ENCODE data around the gene C14orf93.

C14orf93 gene

DNA sequence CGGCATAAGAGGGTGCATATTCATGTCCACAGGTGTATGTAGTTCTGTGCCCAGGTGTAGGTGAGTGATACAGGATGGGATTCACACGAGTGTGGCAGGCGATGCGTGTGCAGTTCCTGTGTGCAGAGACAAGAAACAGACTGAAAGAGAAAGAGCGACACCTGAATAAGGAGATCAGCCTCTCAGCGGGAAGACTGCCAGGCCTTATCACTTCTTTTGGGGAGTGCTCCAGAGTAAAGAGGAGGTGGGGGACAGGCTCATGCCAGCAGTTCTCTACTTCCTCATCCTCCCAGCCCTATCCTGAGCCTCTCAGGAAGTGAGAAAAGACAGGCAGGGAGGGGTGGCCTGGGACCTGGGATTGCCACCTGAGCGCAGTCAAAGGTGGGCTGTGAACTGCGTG is 34.9 kb upstream of the C14orf93 start:
- no peak for DNase-seq

DNA sequence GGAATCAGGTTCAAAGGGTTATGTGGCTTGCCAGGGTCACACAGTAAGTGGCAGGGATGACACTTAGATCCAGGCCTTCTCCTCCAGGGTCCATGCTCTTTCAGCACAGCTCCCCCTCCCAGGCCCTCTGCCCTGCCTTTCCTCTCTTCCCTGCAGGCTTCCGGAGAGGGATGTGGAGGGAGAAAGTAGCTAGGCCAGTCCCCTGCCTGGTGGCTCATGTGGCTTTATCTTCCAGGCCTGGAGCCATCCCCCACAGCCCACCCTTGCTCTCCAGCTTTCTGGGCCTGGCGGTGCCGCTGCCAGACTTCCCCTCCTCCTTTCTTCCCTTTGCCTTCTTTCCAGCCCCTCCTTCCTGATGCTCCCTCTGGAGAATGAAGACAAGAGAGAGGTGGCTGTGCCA is 33.8 kb upstream of the C14orf93 start:
- DNase-seq: no peak

DNA sequence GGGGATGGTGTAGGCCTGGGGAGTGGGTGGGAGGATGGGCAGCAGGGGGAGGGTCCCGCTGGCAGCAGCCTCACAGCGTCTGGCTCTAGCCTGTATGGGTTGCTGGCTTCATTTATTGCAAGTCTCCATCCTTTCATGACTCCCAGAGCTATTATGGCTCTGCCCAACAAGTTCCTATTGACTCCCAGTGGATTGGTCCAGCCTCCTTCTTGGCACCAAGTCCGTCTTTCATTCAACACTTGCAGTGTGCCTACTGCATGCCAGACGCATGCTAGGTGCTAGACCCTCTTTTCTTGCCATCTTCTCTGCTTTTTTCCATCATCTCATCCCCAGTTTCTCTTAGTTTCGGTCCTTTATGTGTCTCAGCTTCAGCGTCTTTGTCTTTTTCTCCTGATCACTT is 33.2 kb upstream of the C14orf93 start:
- no peak for DNase-seq

DNA sequence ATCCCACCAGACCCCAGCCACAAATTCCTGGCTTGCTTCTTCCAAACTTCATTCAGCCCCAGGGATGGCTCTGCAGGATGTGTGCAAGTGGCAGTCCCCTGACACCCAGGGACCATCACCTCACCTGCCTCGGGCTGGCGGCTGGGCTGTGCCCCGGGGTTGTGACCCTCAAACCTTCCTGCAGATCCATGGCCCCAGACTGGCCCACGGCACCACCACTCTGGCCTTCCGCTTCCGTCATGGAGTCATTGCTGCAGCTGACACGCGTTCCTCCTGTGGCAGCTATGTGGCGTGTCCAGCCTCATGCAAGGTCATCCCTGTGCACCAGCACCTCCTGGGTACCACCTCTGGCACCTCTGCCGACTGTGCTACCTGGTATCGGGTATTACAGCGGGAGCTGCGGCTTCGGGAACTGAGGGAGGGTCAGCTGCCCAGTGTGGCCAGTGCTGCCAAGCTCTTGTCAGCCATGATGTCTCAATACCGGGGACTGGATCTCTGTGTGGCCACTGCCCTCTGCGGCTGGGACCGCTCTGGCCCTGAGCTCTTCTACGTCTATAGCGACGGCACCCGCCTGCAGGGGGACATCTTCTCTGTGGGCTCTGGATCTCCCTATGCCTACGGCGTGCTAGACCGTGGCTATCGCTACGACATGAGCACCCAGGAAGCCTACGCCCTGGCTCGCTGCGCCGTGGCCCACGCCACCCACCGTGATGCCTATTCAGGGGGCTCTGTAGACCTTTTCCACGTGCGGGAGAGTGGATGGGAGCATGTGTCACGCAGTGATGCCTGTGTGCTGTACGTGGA is 32.4 kb upstream of the C14orf93 start, which contains the start of gene PSMB11:
PSMB11 (plus strand) TSS at position 51 of the 804 bp plus-strand sequence; CDS start at position 65, 14 bp downstream.
- no peak for DNase-seq

DNA sequence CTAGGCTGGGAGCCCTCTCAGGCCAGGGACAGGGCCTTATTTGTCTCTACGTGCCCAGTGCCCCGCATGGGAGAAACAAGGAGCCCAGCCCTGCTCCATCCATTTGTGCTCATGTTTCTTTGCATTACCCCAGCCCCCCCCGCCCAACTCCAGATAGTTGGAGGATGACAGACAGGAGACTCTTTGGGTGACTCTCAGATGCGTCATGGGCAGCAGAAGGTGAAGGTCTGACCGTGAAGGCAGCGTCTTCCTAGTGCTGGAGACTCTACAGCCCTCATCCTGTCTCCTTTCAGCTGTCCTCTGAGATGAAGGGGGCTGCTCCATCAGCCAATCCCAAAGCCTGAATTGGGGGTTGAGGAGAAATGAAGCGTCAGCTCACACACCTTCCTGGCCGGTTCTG is 31.8 kb upstream of the C14orf93 start:
- no peak for DNase-seq

DNA sequence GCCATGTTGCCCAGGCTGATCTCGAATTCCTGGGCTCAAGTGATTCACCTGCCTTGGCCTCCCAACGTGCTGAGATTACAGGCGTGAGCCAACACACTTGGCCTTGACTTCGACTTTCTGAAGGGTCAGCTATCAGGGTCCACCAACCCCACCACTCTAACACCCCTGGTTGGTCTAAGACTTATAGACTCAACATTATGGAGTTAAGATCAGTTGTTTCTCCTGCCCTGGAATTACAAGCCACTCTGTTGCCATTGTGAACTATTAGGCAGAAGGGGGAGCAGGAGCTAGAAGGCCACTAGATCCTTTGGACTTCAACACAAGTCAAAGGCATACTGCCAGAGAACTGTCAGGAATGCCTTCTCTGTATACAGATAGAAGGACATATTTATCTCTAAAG is 30.2 kb upstream of the C14orf93 start:
- DNase-seq: no peak

DNA sequence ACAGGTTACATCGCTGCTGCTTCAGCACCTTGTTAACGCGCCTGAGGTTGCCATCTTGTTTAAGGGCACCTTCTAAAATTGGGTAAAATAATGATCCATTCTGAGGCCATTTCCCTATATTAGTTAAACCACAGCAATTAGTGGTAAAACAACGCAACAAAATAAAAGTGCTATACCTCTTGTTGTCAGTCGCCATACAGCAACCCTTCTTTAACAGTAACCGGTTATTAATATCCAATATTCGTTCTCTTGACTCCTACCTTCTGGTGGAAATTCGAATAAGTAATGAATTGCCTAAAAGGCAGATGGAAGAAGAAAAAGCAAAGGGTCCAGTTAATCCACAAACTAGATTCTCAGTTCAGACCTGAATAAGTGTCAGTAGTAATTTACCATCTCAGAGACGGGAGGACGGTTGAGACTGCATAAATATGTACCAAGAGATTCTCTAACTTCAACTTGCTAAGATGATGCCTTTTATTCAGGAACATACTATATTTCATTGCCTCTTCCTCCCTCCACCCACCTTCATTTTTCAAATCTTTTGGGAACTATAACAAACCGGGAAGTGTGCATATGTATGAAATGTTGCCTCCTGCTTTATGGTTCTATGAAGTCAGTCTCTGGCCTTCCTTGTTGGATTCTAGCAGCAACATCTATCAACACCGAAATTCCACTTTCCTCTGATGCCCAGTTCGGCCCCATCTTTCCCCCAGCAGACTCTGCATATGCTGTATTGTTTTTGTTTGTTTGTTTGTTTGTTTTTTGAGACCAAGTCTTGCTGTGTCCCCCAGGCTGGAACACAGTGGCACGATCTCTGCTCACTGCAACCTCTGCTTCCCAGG is 25.6 kb upstream of the C14orf93 start:
- DNase-seq: no peak

DNA sequence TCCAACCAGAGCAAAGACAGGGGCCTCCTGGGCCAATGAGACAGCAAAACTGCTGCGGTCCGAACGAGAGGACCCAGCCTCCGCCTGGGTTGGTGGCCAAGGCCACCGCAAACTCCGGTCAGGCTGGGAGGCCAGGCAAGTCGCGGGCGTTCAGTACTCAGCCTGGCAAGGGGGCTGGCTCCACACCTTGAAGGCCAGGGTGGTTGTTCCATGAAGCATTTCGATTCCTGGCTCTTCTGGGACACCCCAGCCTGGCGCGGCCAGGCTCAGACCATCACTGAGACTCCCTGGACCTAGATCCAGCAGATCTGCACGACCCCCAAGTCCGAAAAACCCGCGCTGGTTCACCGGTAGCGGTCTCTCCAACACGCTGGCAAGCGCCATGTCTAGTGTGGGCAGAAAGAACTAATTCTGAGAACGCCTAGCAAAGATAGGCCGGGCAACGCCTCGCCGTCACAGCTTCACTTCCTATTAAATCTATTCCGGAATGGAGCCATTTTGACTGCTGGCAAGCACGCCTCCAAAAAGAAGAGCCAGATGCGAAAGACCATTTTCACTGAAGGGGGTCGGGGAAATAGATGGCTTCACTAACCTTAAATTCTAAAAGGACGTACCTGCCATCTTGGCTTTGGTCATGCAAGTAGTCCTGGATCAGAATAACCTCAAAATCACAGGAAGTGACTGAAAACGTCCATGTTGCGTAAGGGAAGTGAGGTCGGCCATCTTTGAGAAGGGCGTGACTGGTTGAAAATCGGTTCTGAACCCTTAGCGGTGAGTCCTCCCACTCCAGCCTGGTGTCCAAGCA is 24.8 kb upstream of the C14orf93 start, which contains the start of gene PSMB5:
PSMB5 (minus strand) TSS at position 403 of the 805 bp plus-strand sequence; CDS start at position 384, 19 bp downstream.
- DNase-seq: peak; percentile 94

DNA sequence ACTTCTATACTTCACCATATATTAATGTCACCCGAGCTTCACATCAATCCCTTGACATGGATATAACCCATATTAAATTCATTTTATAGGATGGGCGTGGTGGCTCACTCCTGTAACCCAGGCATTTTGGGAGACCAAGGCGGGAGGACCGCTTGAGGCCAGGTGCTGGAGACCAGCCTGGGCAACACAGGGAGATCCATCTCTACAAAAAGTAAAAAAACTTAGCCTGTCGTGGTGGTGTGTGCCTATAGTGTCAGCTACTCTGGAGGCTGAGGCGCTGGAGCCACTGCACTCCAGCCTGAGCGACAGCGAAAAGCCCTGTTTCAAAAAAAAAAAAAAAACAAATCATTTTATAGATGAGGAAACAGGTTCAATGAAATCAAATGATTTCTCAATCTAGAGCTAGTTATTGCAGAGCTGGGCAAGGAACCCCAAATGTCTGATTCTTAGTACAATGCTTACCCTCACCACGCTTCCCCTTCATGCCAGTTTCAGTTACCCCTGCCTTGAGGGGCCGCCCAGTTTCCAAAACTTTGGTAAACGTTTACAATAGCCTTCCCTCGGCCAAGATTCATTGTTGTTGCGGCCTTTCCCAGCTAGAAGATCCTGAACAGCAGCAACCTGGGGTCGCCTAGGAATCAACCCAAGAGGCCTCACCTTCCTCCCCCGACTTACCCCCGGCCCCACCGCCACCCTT is 24.0 kb upstream of the C14orf93 start:
- no peak for DNase-seq

DNA sequence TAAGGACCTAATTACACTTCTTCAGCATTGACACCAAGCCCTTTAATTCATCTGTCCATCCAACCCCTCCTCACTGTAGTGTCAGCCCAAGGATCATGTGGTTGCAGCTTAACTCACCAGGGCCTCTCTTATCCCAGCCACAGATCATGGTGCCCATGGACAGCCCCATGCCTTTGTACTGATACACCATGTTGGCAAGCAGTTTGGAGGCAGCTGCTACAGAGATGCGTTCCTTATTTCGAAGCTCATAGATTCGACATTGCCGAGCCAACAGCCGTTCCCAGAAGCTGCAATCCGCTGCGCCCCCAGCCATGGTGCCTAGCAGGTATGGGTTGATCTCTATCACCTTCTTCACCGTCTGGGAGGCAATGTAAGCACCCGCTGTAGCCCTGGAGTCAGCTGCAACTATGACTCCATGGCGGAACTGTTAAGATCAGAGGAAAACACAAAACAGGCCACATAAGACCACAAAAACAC is 23.3 kb upstream of the C14orf93 start:
- no peak for DNase-seq

DNA sequence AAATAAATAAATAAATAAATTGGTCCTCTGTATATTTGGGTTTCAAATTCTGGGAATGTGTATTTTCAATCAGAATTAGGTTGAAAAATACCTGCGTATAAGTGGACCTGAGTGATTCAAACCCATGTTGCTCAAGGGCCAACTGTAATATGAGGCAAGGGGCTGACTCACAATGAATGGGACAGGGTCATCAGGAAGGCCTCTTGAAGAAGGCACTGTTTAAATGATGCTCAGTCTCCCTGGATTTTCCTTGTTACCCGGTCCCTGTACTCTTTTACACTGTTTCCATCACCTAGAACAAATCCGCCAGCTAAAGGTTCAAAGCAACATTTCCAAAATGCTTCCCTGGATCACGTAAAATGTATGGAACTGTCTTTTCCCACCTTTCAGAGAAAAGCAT is 21.0 kb upstream of the C14orf93 start:
- no peak for DNase-seq

DNA sequence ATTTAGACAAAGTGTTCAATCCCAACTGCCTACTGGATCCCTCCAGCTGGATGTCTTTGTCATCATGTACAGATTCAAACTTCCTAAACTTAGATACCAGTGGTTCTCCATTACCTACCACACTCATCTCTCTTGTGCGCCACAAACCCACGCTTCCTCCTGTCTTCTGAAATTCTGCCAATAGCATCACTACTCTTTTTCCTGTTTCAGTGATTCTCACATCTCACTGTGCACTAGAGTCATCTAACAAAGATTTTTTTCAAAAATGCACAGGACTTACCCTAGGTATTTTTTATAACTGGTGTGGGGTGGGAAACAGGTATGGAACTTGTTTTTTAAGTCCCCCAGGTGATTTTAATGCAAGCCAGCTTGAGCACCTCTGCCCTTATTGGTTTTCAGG is 18.9 kb upstream of the C14orf93 start:
- peak; percentile 41 for DNase-seq

DNA sequence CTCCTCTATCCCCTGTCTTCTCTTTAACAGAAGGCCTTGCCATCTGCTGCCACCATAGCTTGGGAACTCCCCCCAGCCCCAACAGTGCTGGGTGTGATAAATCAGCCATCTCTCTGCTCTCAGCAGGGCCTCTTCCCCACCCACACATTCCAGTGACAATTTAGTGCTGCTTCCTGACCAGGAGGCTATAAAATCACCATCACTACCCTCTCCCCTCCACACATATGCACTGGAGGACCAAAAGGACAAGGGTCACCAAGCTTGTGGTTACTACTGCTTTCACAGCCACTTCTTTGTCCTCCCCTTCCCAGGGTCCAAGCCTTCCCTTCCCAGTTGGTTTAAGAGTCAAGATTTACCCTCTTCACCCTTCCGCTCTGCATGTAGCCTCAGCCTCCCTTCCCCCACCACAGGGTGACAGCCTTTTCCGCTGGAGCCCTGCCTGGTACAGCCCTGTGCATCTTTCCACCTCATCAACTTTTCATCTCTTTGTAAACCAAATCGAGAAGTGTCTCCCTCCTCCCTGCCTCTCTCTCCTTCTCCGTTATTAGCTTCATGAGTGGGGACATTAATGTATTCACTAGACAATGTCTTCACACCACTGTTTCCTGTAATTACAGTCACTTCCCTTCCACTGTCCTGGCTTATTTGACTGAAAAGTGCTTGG is 15.3 kb upstream of the C14orf93 start:
- DNase-seq: no peak

DNA sequence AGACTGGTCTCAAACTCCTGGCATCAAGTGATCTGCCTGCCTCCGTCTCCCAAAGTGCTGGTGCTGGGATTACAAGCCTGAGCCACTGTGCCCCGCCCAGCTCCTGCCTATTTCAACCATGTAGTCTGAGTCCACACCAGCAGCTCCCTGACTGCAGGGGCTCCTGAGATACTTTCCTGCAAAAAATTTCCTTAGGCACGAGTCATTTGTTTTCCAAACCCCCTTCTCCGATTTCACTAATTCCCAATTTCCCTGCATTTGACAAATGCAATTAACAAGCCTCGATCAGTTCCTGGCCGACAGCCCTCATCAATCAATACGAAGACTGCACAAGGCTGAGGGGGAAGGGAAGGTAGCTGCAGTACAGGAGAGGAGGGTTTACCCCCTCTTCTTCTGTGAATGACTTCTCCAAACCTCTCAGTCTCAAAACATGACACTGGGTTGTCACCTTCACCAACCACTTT is 14.7 kb upstream of the C14orf93 start:
- DNase-seq: no peak

DNA sequence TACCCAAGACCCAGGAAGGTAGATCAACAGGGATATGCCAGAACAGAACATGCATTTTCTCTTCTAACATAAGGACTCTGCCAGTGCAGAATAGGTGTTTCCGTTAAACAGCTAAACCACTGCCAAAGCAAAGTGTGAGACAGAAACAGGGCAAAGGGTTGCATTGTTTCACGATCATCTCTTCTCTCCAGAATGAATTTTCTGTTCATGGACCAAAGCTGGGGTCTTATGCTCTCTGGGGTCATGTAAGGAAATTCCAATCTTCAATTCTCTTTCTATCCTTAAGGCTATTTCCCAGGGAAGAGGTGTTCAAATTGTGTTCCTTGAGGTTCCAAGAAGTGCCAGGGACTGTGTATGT is 13.8 kb upstream of the C14orf93 start:
- no peak for DNase-seq

DNA sequence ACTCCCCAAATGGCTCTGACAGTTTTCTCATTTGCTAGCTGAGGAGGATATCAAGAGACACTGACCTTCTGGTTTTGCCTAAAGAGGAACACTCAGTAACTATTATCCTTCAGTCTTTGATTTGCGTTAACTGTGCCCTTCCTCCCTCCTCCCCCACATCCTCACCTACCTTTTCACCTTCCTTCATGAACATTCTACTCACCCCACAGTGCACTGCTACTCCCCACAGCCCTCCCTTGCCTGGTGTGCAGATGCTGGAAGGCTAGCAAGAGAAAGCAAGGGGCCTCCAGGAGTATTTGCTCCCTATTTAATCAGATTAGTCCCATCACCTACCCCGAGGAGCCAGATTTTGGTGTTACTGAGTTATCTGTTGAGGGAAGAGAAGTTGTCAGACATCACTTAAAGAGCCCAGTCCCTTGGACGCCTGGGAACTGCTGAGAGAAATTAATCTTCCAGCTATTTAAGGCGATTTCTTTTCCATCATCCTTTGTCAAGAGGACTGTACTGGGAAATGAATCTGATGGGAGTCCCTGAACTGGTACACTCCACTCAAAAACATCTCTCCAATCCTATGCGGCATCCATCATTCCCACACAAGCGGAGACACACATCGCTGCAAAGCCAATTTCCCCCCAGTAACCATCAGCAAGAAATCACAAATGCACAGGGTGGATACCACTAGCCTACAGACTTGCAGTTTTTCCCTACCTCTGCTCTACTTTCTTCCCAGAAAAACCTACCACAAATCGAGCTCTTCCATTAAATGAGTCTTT is 13.3 kb upstream of the C14orf93 start:
- no peak for DNase-seq

DNA sequence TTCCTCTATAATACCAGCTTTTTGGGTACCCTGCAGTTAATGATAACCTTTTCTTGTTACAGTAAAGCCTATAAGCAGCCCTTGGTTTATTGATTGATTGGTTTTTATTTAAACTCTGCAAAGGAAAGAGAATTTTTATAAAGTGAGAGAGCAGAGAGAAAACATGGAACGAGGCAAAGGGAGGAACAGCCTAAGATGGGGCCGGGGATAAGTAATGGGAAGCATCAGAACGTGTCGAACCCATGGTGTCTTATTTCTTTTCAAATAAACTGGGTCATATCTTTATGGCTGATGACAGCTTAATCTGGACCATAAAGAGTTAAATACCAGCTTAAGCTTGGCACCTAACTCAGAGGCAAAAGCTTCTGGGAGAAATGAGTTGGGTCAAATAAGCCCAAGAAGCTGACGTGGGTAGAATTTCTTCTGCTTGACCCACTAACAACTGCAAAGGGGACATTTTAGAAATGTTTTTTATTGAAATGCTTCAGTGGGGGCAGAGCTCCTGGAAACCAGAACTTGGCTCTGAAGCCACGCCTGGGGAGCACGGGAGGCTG is 12.0 kb upstream of the C14orf93 start:
- no peak for DNase-seq

DNA sequence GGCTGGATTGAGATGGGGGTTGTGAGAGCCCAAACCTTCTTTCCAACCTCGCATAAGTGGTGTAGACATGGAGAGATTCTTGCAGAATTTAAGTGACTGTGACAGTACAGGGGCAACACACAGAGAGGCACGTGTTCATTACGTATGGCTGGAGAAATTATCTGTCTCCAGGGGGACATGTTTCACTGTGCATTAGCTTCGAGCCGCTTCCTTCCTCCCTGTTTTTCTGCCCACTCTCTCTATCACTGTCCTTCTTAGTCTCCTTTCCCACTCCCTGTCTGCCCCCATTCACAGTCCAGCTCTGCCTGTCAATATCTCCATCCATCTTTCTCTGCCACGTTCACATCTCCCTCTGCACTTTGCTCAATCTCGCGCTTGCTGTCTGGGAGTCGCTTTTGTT is 11.5 kb upstream of the C14orf93 start:
- no peak for DNase-seq

DNA sequence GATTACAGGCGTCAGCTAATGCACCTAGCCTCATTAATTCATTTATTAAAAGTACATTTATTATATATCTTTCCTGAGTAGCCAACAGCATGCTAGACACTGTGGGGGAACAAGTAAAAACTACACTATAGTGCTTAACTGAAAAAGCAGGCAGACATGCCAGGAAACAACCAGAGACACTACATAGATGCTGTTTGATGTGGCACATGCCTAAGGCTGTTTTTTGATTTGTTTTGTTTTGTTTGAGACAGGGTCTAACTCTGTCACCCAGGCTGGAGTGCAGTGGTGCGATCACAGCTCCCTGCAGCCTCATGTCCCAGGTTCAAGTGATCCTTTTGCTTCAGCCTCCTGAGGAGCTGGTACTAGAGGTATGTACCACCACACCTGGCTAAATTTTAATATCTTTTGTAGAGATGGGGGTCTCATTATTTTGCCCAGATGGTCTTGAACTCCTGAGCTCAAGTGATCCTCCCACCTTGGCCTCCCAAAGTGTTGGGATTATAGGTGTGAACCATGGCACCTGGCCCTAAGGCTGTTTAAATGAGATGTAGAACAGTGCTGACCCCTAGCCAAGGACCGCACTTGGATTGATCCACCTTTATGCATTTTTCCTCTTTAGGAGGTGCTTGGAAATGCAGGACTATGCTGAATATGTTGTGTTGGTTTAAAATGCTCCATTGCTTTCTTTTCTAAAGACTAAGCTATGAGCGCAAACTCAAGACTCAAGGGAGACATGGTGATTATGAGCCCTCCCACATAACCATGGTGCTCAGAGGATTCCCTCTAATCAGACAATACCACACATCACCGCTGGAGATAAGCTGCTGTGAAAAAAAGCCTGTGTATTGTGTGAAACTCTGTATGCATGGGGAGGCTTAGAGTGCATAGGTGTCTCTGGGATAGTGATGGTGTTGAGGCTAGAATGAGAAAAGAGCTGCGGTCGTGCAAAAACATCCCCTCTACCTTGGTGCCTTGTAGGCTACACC is 10.5 kb upstream of the C14orf93 start:
- DNase-seq: no peak

All from CD4-positive, alpha-beta T cell treated with Interleukin-10 for 1 hour (primary cell).